Femur (tissue), 1 donor: ENCODE results near the gene UTP11.

Experiments used
- DNase-seq: peaks from one replicate; pipeline ENCODE4 v3.0.0-alpha.2; 2017

The UTP11 gene

GRCh38 chr1:38046884-38047602, 34.5 kb downstream of the UTP11 start:
- DNase-seq, result peak; percentile 92

GRCh38 chr1:38047603-38048141, 35.1 kb downstream of the UTP11 start:
- DNase-seq, result peak; percentile 27

DNA sequence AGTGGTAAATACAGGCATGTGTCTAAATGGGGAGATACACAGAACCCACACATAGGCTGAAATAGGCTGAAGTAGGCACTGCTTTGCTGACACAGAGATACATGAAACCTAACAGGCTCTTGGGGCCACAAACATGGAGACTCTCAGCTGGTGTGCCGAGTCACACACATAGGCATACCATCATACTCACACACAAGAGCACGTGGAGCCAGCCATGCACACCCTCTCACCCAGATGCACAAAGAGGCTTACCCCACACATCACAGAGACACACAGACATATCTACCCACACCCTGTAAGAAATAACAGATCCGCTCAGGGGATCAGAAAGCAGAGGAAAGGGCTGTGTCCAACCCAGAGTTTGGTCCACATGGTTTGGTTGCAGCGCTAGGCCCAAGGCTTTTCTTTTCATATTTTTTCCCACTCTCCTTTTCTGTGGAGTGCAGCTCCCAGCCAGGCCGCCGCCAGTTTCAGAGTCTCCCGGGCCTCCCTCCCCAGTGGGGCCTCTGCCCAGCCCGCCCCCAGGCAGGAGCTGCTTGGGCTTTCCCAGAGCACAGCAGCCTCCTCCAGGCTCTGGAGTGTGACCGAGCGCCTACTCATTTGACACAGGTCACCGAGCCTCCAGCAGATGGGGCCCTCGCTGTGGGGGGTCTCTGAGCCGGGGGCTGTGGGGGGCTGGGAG, 38.0 kb downstream of the UTP11 start:
- no peak for DNase-seq

DNA sequence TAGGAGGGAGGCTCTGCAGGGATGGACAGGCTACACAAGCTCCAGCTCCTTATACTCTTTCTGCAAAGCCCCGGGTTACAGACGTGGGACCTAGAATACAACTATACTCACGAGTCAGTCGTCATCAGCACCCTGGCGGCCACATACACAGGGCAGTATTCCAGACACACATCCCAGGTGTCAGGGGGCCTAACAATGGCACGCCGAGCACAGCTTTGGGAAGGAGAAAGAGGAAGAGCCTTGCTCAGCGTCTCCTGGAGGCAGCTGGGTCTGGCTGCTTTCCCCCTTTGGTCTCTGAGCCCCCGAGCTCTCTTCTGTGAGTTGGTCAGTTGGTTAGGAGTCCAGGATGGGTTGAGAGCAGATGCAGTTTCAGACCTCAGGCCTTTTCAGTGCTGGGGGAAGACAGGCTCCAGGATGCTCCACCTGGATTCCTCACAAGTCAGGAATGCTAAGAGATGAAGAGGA, 38.6 kb downstream of the UTP11 start:
- DNase-seq, result no peak

DNA sequence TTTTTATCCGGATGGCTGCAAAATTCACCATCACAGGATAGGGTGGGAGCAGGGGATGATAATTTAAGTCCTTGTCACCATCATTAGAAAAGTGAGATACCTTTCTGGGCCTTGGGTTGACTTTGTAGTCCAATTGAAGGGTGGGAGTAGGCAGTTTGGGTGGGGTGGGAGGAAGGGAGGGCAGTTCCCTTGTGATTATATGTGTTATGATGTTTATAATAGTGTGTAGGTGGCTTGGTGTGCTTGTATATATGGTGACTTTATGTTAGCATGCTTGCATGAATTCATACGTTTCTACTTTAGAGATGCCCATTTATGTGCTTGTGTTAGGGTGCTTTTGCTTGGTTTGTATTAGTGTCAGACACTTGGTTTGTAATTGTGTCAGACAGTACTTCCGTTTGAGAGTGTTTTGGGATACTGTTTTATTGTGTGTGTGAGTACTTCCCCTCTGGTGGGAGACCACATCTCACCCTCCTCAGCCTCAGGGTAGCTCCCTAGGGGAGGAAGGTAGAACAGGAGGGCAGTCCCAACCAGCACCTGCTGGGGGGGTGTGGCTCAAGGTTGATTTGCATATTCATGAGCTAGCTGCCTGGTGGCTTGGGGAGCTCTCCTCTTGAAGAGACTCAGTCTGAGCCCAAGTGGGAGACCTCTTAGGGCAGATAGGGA, 40.3 kb downstream of the UTP11 start:
- DNase-seq, result no peak

- DNase-seq, result no peak
Measured at GRCh38 chr1:38053416-38054091, 41.0 kb downstream of the UTP11 start.

DNA sequence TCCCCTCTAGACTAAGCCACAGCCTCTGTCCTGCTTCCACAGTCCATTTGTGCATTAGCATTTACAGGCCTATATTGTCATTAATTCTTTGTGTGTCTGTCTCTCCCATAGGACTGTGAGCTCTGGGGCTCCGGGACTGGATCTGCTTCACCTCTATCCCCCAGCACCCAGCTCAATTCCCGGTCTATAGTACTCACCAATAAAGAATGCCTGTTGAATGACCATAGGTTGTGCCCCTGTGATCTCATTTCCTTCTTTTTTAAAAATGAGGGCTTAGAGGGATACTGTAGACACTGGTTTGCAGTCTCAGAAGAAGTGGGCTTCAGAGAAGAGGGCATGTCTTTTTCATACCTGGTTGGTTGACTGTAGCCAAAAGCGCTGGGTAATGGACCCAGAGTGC, 42.9 kb downstream of the UTP11 start:
- DNase-seq, result no peak

DNA sequence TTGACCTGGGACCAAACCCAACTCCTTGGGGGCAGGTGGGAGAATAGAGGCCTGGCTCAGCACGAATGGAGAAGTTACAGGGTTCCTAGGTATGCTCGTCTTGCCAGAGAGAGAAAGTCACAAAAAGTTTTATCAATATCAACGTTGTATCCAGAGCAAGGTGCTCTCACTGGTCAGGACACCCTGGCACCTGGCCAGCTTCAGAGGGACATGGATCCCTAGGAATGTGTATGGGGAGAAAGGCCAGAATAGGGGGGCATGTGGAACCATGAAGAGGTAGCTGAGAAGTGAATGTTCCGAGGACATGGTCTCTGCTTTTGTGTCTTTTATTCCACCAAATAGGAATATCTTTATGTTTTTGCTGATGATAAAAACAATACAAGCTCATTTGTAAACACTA, 43.4 kb downstream of the UTP11 start:
- DNase-seq, result no peak

- no peak for DNase-seq
Measured at GRCh38 chr1:38059635-38060250, 47.2 kb downstream of the UTP11 start.

GRCh38 chr1:38060498-38060897, 48.0 kb downstream of the UTP11 start:
- no peak for DNase-seq

- no peak for DNase-seq
Measured at GRCh38 chr1:38061290-38061689, 48.8 kb downstream of the UTP11 start.

- no peak for DNase-seq
Measured at GRCh38 chr1:38061883-38062328, 49.4 kb downstream of the UTP11 start.

- DNase-seq, result no peak
Measured at GRCh38 chr1:38062361-38063288, 50.1 kb downstream of the UTP11 start.

DNA sequence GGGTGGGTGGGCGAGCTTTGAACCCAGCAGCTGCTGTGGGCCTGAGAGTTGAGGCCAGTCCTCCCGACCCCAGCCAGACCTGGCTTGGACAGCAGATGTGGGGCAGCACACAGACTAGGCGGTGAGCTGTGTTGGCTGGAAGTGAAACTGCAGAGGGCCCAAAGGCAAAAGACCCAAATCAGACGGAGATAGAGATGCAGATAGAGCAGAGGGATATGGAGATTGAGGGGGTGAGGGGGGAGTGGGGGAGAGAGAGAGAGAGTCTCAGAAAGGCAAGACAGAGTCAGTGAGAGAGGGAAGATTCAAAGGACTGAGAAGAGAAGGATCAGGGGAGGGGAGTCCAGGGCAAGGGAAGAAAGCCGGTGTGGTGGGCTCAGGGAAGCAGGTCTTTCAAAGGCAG, 51.1 kb downstream of the UTP11 start:
- no peak for DNase-seq

- no peak for DNase-seq
Measured at GRCh38 chr1:38064197-38064903, 51.8 kb downstream of the UTP11 start.

GRCh38 chr1:38068220-38068979, 55.9 kb downstream of the UTP11 start:
- no peak for DNase-seq

DNA sequence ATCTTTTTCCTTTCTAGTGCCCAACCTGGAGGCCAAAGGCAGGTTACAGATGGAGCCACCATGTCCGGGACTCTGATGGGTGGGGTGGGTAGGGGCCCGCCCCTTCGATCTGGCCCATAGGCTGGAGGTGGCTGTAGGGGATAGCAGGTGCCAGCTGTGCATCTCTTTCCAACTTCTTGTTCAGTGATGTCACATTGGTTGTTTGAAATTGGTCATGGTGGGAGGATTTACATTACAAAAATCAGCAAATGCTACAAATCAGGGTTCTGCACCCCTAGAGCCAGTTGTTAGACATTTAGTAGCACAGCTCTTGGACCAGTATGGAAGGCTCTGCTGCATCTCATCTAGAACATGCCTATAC, 56.4 kb downstream of the UTP11 start:
- no peak for DNase-seq

DNA sequence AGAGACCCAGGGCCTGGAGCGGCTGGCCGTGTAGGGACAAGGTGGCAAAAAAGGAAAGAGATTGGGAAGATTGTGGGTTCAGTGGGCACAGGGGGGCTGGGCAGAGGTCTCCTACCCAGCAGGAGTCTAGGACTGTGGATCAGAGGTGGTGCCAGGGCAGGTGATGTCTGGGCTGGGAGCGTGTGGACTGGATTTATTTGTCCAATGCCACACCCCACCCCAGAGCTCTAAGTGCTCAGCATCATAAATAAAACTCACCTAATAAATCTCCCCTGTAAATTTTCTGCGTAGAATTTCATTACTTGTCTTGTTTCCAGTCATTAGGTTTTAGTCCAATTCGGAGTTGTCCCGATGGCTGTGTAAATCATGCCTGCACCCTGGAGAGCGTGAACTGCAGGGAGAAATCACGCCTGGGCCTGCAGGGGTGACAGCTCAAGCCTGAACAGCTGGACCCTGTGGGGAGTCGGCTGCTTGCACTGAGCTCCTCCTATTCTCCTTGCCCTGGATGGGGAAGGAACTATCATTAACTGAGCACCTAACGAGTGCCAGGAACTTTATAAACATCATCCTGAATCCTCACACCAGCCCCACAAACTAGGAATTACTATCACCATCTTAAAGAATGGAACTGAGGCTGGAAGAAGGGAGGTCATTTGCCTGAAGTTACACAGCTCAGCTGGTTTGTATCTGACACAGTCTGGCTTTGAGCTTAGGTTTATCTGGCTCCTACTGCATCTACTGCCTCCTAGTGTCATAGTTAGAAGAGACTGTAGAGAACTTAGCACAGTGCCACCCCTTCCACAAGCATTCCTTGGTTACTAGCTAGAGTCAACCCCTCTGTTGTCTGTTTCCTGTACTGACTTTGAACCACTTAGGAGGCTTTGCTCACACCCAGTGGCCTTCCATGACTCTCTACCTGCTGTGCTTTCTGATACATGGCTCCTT, 59.0 kb downstream of the UTP11 start:
- no peak for DNase-seq

GRCh38 chr1:38072858-38073257, 60.3 kb downstream of the UTP11 start:
- no peak for DNase-seq
